ENCODE results near the gene MYO3A. TPM values are rescaled to one million over a fixed set of nuclear protein-coding genes. Genes with fewer than 3 reads are reported as not detected.
A peak's percentile ranks its signal among the peaks of the same experiment; 100 is the strongest.

MYO3A gene
- total RNA-seq, 2 donors from 2014 or later = under 0.01 to 0.49 TPM

- no peaks in the 10 kb centered on the region for H3K9me3 ChIP-seq
- H3K27ac ChIP-seq = no peak overlapping the region
- no peak overlapping the region for H3K4me3 ChIP-seq
- DNase-seq (ENCODE audit: low spot score) = no peak
- no peak for ATAC-seq (ENCODE audit: insufficient number of reproducible peaks, low FRiP score, low read depth)
- TF ChIP-seq CTCF (IDR thresholded peaks at IDR 0.05) = no peak
- H3K27me3 ChIP-seq (replicated peaks; ENCODE audit: insufficient read depth) = peaks cover 7% of the 10 kb centered on the region
- no peaks in the 10 kb centered on the region for H3K36me3 ChIP-seq
- H3K4me1 ChIP-seq (ENCODE audit: control insufficient read depth in 1 of 2, low read depth in 2 of 2) = peaks cover 20 to 36% of the 10 kb centered on the region in 2 donors
Measured at GRCh38 chr10:26214004-26214403, 280.0 kb downstream of the MYO3A start.

- no peak for ATAC-seq (ENCODE audit: insufficient number of reproducible peaks, low FRiP score, low read depth)
- H3K36me3 ChIP-seq = no peaks in the 10 kb centered on the region
- peaks cover 12% of the 10 kb centered on the region for H3K27me3 ChIP-seq (replicated peaks; ENCODE audit: insufficient read depth)
- H3K27ac ChIP-seq = no peak overlapping the region
- H3K4me3 ChIP-seq = peak overlapping the region; percentile 59
- no peak for TF ChIP-seq CTCF (IDR thresholded peaks at IDR 0.05)
- DNase-seq (ENCODE audit: low spot score) = no peak
- no peaks in the 10 kb centered on the region for H3K9me3 ChIP-seq
- peaks cover 20 to 36% of the 10 kb centered on the region in 2 donors for H3K4me1 ChIP-seq (ENCODE audit: control insufficient read depth in 1 of 2, low read depth in 2 of 2)
Measured at GRCh38 chr10:26214551-26215395, 280.7 kb downstream of the MYO3A start.

GRCh38 chr10:26215396-26215934, 281.4 kb downstream of the MYO3A start:
- H3K4me3 ChIP-seq = peak overlapping the region; percentile 59
- peaks cover 20 to 36% of the 10 kb centered on the region in 2 donors for H3K4me1 ChIP-seq (ENCODE audit: control insufficient read depth in 1 of 2, low read depth in 2 of 2)
- no peak for TF ChIP-seq CTCF (IDR thresholded peaks at IDR 0.05)
- ATAC-seq (ENCODE audit: insufficient number of reproducible peaks, low FRiP score, low read depth) (no peak), DNase-seq (ENCODE audit: low spot score) (no peak)
- H3K27ac ChIP-seq = no peak overlapping the region
- no peaks in the 10 kb centered on the region for H3K36me3 ChIP-seq
- no peaks in the 10 kb centered on the region for H3K9me3 ChIP-seq
- H3K27me3 ChIP-seq (replicated peaks; ENCODE audit: insufficient read depth) = peaks cover 16% of the 10 kb centered on the region

- peaks cover 20 to 36% of the 10 kb centered on the region in 2 donors for H3K4me1 ChIP-seq (ENCODE audit: control insufficient read depth in 1 of 2, low read depth in 2 of 2)
- H3K9me3 ChIP-seq = no peaks in the 10 kb centered on the region
- no peak for TF ChIP-seq CTCF (IDR thresholded peaks at IDR 0.05)
- H3K27ac ChIP-seq = no peak overlapping the region
- peak overlapping the region; percentile 59 for H3K4me3 ChIP-seq
- peaks cover 16% of the 10 kb centered on the region for H3K27me3 ChIP-seq (replicated peaks; ENCODE audit: insufficient read depth)
- no peak for DNase-seq (ENCODE audit: low spot score)
- ATAC-seq (ENCODE audit: insufficient number of reproducible peaks, low FRiP score, low read depth) = no peak
- H3K36me3 ChIP-seq = no peaks in the 10 kb centered on the region
Measured at GRCh38 chr10:26215935-26216584, 282.0 kb downstream of the MYO3A start.

Measured in thoracic aorta (tissue), 2 donors.